ENCODE measurements around the gene SPNS2.

Gene SPNS2

DNA sequence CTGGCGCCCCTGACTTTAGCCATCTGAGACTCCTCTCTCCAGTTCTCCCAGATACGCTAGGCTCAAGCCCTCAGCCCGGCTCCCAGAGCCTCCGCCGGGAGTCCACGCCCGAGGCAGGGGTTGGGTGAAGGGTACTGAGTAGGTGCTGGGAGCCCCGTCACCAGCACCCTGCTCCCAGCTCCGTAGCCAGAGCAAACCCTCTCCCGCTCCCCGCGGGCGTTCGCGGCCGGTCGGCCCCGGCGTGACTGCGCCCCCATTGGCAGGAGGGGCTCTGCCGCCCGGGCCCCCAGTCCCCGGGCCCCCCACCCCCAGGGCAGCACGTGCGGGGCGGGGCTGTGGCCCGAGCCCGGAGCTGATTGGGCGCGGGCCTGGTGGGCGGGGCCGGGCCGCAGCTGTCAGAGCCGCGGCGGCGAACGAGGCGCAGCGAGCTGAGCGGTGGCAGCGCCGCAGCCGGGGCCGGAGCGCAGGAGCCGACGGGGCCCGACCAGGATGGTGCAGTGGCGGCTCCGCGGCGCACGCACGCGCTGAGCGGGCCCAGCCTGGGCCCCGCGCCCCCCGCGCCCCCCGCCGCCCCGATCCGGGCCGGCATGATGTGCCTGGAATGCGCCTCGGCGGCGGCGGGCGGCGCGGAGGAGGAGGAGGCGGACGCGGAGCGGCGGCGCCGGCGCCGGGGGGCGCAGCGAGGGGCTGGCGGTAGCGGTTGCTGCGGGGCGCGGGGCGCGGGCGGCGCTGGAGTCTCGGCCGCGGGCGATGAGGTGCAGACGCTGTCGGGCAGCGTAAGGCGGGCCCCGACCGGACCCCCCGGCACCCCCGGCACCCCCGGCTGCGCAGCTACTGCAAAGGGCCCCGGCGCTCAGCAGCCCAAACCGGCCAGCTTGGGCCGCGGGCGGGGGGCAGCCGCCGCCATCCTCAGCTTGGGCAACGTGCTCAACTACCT is at the start of gene SPNS2:
Gene SPNS2 (plus strand): TSS at position 421 of the 937 bp plus-strand sequence. CDS start 167 bp downstream, at position 588.
- DNase-seq (ENCODE audit: low spot score) (no peak), ATAC-seq (ENCODE audit: low read depth) (peak; percentile 65)
- Histone ChIP-seq H3K36me3 (ENCODE audit: low read depth) (no peaks in the 10 kb centered on the region), H3K9me3 (ENCODE audit: severe bottlenecking) (no peaks in the 10 kb centered on the region), H3K4me1 (ENCODE audit: insufficient read depth, poor library complexity, severe bottlenecking) (peaks cover 7% of the 10 kb centered on the region), H3K27ac (ENCODE audit: poor library complexity, severe bottlenecking) (no peak within 1 kb of the TSS), H3K27me3 (ENCODE audit: insufficient read depth, poor library complexity, severe bottlenecking) (peaks cover 23% of the 10 kb centered on the region), H3K4me3 (ENCODE audit: severe bottlenecking) (peak within 1 kb of the TSS; percentile 18)
- TF ChIP-seq, protein P1, sequence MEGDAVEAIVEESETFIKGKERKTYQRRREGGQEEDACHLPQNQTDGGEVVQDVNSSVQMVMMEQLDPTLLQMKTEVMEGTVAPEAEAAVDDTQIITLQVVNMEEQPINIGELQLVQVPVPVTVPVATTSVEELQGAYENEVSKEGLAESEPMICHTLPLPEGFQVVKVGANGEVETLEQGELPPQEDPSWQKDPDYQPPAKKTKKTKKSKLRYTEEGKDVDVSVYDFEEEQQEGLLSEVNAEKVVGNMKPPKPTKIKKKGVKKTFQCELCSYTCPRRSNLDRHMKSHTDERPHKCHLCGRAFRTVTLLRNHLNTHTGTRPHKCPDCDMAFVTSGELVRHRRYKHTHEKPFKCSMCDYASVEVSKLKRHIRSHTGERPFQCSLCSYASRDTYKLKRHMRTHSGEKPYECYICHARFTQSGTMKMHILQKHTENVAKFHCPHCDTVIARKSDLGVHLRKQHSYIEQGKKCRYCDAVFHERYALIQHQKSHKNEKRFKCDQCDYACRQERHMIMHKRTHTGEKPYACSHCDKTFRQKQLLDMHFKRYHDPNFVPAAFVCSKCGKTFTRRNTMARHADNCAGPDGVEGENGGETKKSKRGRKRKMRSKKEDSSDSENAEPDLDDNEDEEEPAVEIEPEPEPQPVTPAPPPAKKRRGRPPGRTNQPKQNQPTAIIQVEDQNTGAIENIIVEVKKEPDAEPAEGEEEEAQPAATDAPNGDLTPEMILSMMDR (IDR thresholded peaks at IDR 0.05; ENCODE audit: poor library complexity, severe bottlenecking), result no peak

GRCh38 chr17:4449736-4450135 is 48.9 kb upstream of the SPNS2 start:
- Histone ChIP-seq H3K27me3 (ENCODE audit: insufficient read depth, poor library complexity, severe bottlenecking) (no peaks in the 10 kb centered on the region), H3K4me1 (ENCODE audit: insufficient read depth, poor library complexity, severe bottlenecking) (no peaks in the 10 kb centered on the region), H3K4me3 (ENCODE audit: severe bottlenecking) (no peak overlapping the region), H3K27ac (ENCODE audit: poor library complexity, severe bottlenecking) (no peak overlapping the region), H3K9me3 (ENCODE audit: severe bottlenecking) (no peaks in the 10 kb centered on the region), H3K36me3 (ENCODE audit: low read depth) (no peaks in the 10 kb centered on the region)
- no peak for ATAC-seq (ENCODE audit: low read depth)
- DNase-seq (ENCODE audit: low spot score), result no peak
- TF ChIP-seq, protein P1 (IDR thresholded peaks at IDR 0.05; ENCODE audit: poor library complexity, severe bottlenecking), result no peak

DNA sequence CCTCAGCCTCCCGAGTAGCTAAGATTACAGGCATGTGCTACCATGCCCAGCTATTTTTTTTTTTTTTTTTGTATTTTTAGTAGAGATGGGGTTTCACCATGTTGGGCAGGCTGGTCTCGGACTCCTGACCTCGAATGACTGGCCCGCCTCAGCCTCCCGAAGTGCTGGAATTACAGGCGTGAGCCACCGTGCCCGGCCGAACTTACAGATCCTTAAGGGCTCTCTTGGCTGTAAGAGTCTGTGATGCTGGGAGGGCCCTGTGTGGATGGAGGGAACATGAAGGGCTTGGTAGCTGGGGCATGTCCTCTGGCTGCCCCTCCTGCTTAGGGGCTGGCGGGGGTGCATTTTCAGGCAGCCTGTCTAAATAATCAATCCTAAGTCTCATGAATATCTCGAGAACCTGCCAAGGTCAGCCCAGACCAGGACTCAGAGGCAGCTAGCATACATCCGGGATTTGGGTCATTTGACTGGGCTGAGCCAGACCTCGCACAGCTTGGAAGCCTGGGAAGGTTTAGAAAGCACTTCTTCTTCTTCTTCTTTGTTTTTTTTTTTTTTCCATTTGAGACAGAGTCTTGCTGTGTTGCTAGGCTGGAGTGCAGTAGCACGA is 47.9 kb upstream of the SPNS2 start:
- Histone ChIP-seq H3K27me3 (ENCODE audit: insufficient read depth, poor library complexity, severe bottlenecking) (no peaks in the 10 kb centered on the region), H3K36me3 (ENCODE audit: low read depth) (no peaks in the 10 kb centered on the region), H3K4me3 (ENCODE audit: severe bottlenecking) (no peak overlapping the region), H3K9me3 (ENCODE audit: severe bottlenecking) (no peaks in the 10 kb centered on the region), H3K27ac (ENCODE audit: poor library complexity, severe bottlenecking) (no peak overlapping the region), H3K4me1 (ENCODE audit: insufficient read depth, poor library complexity, severe bottlenecking) (no peaks in the 10 kb centered on the region)
- no peak for DNase-seq (ENCODE audit: low spot score)
- no peak for ATAC-seq (ENCODE audit: low read depth)
- TF ChIP-seq, protein P1 (IDR thresholded peaks at IDR 0.05; ENCODE audit: poor library complexity, severe bottlenecking), result no peak

GRCh38 chr17:4453812-4454591 is 44.7 kb upstream of the SPNS2 start:
- ATAC-seq (ENCODE audit: low read depth) (no peak), DNase-seq (ENCODE audit: low spot score) (no peak)
- Histone ChIP-seq H3K9me3 (ENCODE audit: severe bottlenecking) (no peaks in the 10 kb centered on the region), H3K4me3 (ENCODE audit: severe bottlenecking) (no peak overlapping the region), H3K27me3 (ENCODE audit: insufficient read depth, poor library complexity, severe bottlenecking) (no peaks in the 10 kb centered on the region), H3K36me3 (ENCODE audit: low read depth) (no peaks in the 10 kb centered on the region), H3K27ac (ENCODE audit: poor library complexity, severe bottlenecking) (no peak overlapping the region), H3K4me1 (ENCODE audit: insufficient read depth, poor library complexity, severe bottlenecking) (no peaks in the 10 kb centered on the region)
- TF ChIP-seq, protein P1 (IDR thresholded peaks at IDR 0.05; ENCODE audit: poor library complexity, severe bottlenecking), result no peak
